Subcutaneous adipose tissue (tissue), 4 donors: Measurements from ENCODE around the gene IL11RA. TPM values are rescaled to one million over a fixed set of nuclear protein-coding genes. Genes with fewer than 3 reads are reported as not detected.

Experiments
- total RNA-seq, 4 donors: library from RNA; depleted of rRNA; stranded (reverse); fragments of >200 nt; gene quantifications; one replicate each; pipeline ENCODE4 v1.1.0, GENCODE V29; 2016
- TF ChIP-seq, protein P1 (sequence below): fragments of 450-650 bp; IDR thresholded peaks from one replicate; pipeline ENCODE4 v1.5.1; 2016; ENCODE audit warnings: low read depth, mild to moderate bottlenecking, control low read depth, antibody characterized with exemption, moderate library complexity

IL11RA gene
- total RNA-seq, 4 donors from 2014 or later = 10.4 to 24.9 (median 20.3) TPM

DNA sequence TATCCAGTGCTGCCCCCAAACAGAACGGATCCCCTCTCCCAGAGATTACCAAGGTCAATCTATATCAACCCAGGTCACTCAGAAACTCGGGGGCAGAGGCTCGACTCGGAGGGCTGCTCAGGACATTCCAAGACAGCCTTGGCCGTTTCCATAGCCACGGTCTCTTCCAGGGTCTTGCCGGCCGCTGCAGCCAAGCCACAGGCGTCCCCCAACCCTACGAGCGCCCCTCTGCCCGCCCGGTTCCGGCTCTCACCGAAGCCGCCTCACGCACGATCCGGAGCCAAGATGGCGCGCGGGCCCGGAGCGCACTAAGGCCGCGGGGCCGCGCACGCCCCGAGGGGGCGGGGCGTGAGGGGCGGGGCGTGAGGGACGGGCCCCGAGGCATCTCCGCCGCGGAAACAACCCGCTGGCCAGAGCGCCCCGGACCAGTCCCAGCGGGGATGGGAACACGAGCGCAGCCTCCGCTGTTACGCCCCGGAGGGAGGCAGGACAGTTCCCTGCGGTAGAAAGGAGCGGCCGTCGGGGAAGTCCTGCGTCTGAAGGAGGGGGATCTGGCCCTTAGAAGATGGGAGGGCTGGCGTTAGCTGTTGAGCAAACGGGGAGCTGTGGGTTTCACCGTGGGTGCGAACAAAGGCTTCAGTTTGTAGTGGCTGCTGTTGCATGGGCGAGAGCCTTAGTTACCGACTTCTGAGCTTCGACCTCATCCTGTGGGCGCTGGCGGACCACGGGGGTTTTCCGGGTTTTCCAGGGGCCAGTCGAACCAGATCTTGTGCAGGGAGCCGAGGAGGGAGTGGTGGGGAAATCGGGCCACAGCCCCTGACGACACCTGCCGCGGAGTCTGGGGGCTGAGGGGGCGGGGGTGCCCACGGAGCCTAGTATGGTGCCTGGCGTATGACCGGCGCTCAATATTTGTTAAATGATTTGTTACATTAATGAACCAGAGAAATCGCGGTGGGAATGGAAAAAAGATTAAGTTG lies 39.9 kb upstream of the IL11RA start, which contains the start of gene RPP25L:
Gene RPP25L, minus strand, starts transcription at position 287 of the 977 bp plus-strand sequence. CDS start 801 bp downstream, outside the sequence.
- TF ChIP-seq, protein P1, sequence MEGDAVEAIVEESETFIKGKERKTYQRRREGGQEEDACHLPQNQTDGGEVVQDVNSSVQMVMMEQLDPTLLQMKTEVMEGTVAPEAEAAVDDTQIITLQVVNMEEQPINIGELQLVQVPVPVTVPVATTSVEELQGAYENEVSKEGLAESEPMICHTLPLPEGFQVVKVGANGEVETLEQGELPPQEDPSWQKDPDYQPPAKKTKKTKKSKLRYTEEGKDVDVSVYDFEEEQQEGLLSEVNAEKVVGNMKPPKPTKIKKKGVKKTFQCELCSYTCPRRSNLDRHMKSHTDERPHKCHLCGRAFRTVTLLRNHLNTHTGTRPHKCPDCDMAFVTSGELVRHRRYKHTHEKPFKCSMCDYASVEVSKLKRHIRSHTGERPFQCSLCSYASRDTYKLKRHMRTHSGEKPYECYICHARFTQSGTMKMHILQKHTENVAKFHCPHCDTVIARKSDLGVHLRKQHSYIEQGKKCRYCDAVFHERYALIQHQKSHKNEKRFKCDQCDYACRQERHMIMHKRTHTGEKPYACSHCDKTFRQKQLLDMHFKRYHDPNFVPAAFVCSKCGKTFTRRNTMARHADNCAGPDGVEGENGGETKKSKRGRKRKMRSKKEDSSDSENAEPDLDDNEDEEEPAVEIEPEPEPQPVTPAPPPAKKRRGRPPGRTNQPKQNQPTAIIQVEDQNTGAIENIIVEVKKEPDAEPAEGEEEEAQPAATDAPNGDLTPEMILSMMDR = no peak

DNA sequence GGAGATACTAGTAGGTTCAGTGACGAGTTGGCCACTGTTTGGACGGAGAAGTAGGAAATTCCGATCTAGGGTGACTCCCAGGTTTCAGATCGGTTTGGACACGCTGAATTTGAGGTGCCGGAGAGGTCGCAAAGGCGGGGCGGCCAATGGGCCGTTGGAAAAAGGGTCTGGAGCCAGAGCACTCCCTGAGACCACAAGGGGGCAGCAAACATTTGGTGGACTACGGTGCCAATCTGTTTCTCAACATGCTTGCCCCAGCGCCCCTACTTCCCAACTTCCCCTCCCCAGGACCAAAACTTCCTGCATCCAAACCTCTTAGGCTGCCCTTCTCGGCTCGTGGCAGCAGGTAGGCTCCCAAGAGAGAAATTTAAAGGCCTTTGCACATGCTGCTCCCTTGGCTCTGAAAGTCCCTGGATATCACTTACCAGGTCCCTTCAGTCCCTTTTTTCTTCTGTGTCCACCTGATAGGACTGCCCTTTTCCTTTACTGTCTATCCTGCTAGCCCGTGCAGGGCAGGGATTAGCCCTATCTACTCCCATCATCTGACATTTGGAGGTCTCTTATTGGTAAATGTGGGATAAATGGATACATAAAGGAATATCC lies 39.1 kb upstream of the IL11RA start:
- TF ChIP-seq, protein P1 = no peak

DNA sequence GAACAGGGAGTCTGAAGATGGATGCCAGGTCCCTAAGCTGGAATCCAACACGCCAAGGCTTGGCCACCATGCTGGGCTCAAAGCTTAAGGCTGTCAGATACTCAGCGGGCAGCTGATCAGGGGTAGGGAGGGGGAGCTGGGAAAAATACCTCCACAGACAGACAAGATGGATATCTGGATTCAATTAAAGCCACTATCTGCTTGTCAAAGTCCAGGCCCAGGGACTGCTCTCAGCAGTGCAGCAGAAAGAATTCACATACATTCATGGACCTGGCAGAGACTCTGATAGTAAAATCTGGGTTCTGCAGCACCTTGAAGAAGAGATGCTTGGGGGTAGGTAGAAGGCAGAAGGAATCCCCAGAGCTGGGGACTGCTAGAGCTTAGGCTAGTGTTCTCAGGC lies 36.9 kb upstream of the IL11RA start:
- TF ChIP-seq, protein P1 = no peak

DNA sequence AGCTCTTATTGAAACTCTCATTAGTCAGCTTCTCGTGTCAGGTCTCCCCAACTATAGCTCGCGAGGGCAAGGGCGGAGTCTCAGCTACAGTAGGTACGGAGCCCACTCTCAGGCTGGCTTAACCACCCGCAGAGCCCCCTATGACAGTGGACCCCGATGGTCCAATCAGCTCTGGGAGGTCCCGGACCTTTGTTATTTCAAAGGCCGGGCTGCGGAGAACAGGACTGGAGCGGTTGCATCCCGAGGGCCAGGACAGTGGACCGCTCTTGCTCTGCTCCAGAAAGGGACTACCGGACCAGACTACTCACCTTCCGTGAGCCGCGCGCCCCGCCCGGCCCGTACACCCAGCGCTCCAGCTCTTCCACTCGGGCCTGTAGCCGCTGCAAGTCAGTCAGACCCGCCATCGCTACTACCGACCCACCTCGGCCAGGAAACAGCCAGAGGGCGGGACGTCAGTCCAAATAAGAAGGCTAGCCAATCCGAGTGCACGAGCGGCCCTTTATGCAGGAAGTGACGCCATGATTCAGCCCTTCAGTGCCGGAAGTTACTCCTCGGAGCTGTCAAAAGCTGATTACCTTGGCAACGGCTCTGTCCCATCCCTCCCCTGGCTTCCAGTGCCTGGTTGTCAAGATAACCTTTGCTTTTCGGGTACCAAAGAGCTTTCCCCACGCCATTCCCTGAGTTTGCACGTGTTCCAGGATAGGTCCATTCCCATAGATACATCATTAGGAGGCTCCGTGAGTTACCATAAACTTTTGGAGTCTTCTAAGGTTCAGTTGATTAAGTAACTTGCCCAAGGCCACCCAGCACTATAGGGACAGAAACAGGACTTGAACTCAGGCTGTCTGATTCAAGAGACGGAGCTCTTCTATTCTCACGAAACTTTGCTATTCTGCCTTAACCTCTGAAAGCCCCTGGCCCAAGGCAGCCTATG lies 31.7 kb upstream of the IL11RA start, which contains the start of gene DCTN3:
Gene DCTN3, minus strand, starts transcription at position 435 of the 934 bp plus-strand sequence. Its CDS starts 31 bp downstream, at position 404.
- TF ChIP-seq, protein P1 = no peak

DNA sequence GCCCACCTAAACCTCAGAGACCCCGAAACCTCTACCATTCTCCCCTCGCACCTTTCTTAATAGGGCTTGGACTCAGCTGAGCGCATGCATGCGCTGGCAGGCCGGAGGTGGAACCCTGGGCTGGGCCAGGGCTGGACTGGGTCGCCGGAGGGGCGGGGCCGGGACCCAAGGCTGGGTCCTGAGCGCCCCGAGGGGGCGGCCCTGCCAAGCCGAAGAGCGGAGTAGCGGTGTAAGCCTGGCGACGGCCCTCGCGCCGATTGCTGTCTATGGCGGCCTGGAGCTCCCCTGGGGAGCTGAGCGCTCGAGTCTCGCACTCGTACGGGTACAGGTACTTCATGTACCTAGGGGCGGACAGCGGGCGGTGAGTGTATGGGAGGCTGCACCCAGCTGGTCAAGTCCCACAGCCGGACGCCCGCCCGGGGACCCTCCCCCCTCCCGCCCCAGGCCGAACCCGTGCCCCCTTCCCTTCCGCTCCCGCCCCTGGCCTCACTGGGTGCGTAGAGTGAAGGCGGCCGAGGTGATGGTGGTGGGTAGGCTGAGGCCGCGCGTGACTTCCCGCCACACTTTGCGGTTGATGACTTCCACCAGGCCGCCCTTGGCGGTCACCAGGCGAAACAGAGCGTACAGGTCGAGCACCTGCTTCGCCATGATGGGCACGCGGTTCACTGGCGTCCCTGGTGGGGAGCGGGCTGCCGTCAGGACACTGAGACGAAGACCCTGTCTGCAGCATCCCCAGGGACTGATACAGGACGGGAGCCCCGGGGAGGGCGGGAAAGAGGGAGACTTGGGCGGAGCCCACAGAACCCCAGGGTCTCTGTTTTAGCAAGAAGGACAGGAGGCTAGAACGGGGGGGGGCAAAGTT lies 28.4 kb upstream of the IL11RA start:
- TF ChIP-seq, protein P1 = no peak

DNA sequence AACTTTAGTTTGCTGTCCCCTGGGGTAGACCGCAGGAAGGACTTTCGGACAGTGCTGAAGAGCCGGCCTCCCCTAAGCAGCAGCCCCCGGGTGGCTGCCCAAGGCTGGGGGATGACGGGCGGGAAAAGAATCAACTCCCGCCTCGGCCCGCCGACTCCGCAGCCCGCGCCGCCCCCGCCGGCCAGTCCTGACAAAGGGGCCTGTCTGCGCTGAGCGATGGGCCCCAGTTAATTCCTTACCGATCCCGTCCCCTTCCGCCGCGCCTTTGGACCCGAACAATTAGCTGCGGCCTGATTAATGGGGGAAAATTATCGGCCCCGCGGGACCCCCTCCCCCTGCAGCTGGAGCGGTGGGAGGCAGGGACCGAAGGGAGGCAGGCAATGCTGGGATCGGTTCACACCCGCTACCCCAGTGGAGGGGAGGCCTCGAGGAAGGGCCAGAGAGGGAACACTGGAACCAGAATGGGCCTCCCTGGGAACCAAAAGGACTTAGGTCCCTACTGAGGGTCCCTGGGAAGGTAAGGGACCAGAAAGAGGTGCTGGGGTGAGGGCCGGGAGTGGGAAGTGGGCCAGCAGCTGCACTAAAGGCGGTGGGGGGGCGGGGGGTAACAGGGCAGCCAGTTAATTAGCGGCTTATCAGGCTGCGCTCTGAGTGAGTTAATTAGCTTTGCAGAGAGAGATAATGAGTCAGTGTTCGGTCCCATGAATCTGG lies 27.4 kb upstream of the IL11RA start:
- TF ChIP-seq, protein P1 = no peak
